Adrenal gland (tissue), 12 donors: ENCODE data around the gene ZNF396. TPM values are rescaled to one million over a fixed set of nuclear protein-coding genes. Genes with fewer than 3 reads are reported as not detected.

Experiments used
- DNase-seq, 7 donors: peaks; one replicate each; pipeline ENCODE4 v3.0.0-alpha.2; 2019 to 2020
- H3K27ac ChIP-seq, 5 donors: fragments of 200-600 bp; sonication (generic) in 4 of 5; 1 replicate in 3 of 5; 2 replicates in 2 of 5; pipeline versions ENCODE4 v1.5.1 to v1.8.0; 2016 to 2020; ENCODE audit warnings: mild to moderate bottlenecking in 1 of 5
- H3K27me3 ChIP-seq: fragments of 200-600 bp; 2 replicates; pipeline ENCODE4 v1.8.0; 2021
- H3K36me3 ChIP-seq, 2 donors: fragments of 200-600 bp; replicated peaks in 1 of 2; 1 replicate in 1 of 2; 2 replicates in 1 of 2; pipeline versions ENCODE4 v1.5.1 to v1.8.0; 2018 to 2022
- H3K4me1 ChIP-seq, 2 donors: fragments of 200-600 bp; replicated peaks in 1 of 2; 1 replicate in 1 of 2; 2 replicates in 1 of 2; pipeline versions ENCODE4 v1.5.1 to v1.8.0; 2018 to 2021
- H3K4me3 ChIP-seq, 4 donors: fragments of 200-600 bp; sonication (generic) in 3 of 4; one replicate each; pipeline ENCODE4 v1.5.1; 2016 to 2018
- H3K9me3 ChIP-seq, 3 donors: fragments of 200-600 bp; sonication (generic) in 1 of 3; replicated peaks in 1 of 3; 1 replicate in 2 of 3; 2 replicates in 1 of 3; pipeline versions ENCODE4 v1.5.1 to v1.8.0; 2016 to 2021
- POLR2A ChIP-seq, 2 donors: fragments of 450-650 bp; IDR thresholded peaks; one replicate each; pipeline ENCODE4 v1.6.1; 2017; ENCODE audit warnings: antibody characterized with exemption in 2 of 2, mild to moderate bottlenecking in 2 of 2, moderate library complexity in 1 of 2
- WGBS, 4 donors: extraction: QIAGEN DNeasy Blood & Tissue Kit in 2 of 4; methylation state at CpG; one replicate each; pipeline versions ENCODE4 v1.1.5 to v1.1.7; 2013 to 2017; 5-methylcytosine and 5-hydroxymethylcytosine counted together
- intact Hi-C, 2 donors: fragments of 100-400 bp; cut with DNase I; formaldehyde crosslinking; loops; one replicate each; pipeline versions ENCODE4 v1.14.1 to v1.15.0; 2022 to 2023
- polyA plus RNA-seq, 3 donors: library from polyadenylated mRNA; stranded (reverse); fragments of 200-250 nt in 2 of 3; fragments of 350-450 nt in 1 of 3; fragmentation: Illumina TruSeq in 1 of 3; extraction: RNeasy Lipid Tissue Mini Kit (QIAGEN cat#74804) in 1 of 3; gene quantifications; one replicate each; pipeline ENCODE4 v1.2.3, GENCODE V29; 2013 to 2014
- total RNA-seq, 9 donors: library from RNA; depleted of rRNA in 4 of 9; stranded (reverse); fragments of >200 nt in 4 of 9; fragments of 120-200 nt in 1 of 9; fragmentation: NEBNext Ultra II Directional in 1 of 9; extraction: Animal tissue kit (Norgen Biotek cat#: 25700) in 1 of 9; gene quantifications; one replicate each; pipeline versions ENCODE4 v1.1.0 to v1.2.4, GENCODE V29; 2013 to 2023
- TF ChIP-seq, protein P1 (sequence below), 6 experiments: fragments of 450-650 bp in 4 of 6; fragments of 200-600 bp in 2 of 6; sonication (generic) in 1 of 6; IDR thresholded peaks; 1 replicate in 5 of 6; 2 replicates in 1 of 6; pipeline versions ENCODE4 v1.5.1 to v1.8.0; 2016 to 2021; ENCODE audit warnings: antibody characterized with exemption in 6 of 6, mild to moderate bottlenecking in 2 of 6, moderate library complexity in 1 of 6
- donor health status: healthy with polysubstance abuse.
- donor health status: Bipolar disorder and iron deficiency.
- donor health status: DM: yes; HTN: yes; CAD: no.
- donor health status: DM: no; HTN: no; CAD: no.
- donor health status: DM: no; HTN: no; CAD: no.
- donor health status: DM: yes; HTN: yes; CAD: no.

Gene ZNF396
- total and polyA plus RNA-seq, 12 donors: 0.61 to 9.9 (median 3.7) TPM

DNA sequence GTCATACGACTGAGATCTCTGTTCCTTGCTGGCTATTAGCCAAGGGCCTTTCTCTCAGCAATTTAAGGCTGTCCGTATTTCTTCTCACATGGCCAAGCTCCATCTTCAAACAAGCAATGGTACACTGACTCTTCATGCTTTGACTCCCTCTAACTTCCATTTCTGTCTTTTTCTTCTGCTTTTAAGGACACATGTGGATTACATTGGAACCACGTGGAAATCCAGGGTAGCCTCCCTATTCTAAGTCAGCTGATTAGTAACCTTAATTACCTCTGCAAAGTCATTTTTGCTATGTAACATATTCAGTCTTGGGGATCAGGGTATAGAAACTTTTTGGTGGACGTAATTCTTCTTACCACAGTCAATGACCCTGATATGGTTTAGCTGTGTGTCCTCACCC, 41.5 kb upstream of the ZNF396 start:
- 72 to 86% (median 78%) methylated on average over 4 of the region's 4 CpGs for WGBS, 4 donors
- TF ChIP-seq, protein P1, sequence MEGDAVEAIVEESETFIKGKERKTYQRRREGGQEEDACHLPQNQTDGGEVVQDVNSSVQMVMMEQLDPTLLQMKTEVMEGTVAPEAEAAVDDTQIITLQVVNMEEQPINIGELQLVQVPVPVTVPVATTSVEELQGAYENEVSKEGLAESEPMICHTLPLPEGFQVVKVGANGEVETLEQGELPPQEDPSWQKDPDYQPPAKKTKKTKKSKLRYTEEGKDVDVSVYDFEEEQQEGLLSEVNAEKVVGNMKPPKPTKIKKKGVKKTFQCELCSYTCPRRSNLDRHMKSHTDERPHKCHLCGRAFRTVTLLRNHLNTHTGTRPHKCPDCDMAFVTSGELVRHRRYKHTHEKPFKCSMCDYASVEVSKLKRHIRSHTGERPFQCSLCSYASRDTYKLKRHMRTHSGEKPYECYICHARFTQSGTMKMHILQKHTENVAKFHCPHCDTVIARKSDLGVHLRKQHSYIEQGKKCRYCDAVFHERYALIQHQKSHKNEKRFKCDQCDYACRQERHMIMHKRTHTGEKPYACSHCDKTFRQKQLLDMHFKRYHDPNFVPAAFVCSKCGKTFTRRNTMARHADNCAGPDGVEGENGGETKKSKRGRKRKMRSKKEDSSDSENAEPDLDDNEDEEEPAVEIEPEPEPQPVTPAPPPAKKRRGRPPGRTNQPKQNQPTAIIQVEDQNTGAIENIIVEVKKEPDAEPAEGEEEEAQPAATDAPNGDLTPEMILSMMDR (IDR thresholded peaks at IDR 0.05): no peak
- no peak for TF ChIP-seq POLR2A (IDR thresholded peaks at IDR 0.05)
- intact Hi-C loops: loop anchor here in 1 of 2 donors (10.0 kb wide), 1 partner anchor 156 kb away; no protein-coding TSS in a partner anchor
- Histone ChIP-seq H3K36me3 (no peaks in the 10 kb centered on the region), H3K4me3 (no peak overlapping the region), H3K4me1 (peaks cover 0 to 10% of the 10 kb centered on the region in 2 donors), H3K27ac (no peak overlapping the region), H3K9me3 (no peaks in the 10 kb centered on the region), H3K27me3 (no peaks in the 10 kb centered on the region)
- DNase-seq: no peak

DNA sequence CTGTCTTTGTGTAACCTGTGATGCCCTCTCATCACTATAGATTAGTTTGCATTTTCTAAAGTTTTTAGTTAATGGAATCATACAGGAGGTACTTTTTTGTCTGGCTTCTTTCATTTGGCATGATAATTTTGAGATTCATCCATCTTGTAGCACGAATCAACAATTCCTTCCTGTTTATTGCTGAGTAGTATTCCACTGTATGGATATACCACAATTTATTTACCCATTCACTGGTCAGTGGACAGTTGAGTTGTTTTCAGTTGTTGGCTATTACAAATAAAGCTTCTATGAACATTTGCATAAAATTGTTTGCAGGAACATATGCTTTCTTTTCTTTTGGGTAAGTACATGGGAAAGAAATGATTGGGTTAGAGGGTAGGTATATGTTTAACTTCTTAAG, 40.1 kb upstream of the ZNF396 start:
- Histone ChIP-seq H3K4me1 (peaks cover 0 to 10% of the 10 kb centered on the region in 2 donors), H3K4me3 (no peak overlapping the region), H3K27me3 (no peaks in the 10 kb centered on the region), H3K27ac (no peak overlapping the region), H3K36me3 (no peaks in the 10 kb centered on the region), H3K9me3 (no peaks in the 10 kb centered on the region)
- TF ChIP-seq POLR2A (IDR thresholded peaks at IDR 0.05): no peak
- TF ChIP-seq, protein P1 (IDR thresholded peaks at IDR 0.05): no peak
- WGBS, 4 donors: 57 to 68% (median 63%) methylated on average over 1 of the region's 1 CpG
- intact Hi-C loops: loop anchor here in 1 of 2 donors (10.0 kb wide), 1 partner anchor 158 kb away; no protein-coding TSS in a partner anchor
- DNase-seq: no peak

DNA sequence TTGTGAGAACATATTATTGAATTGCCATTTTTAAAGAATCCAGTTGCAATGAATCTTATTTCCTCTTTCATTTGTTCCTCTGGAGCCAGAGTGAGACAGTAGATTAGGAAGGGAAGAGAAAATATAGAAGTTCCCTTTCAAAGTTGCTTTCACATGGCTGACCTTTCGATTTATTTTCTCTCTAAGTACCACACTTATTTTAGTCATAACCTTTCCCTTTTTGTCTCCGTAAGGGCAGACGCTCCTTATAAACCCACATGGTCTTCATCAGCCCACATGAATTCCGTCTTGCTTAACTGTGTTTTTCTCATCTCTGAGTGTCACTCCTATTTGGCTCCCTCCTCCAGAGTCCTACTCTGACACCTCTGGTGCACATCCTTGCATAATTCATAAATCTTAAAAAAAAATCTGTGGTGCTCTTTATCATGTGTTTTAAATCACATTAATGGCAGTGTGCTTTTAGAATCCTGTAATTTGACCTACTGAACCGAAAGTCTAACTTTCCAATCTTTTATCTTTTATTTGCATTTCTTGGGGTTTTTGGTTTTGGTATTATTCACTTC, 38.5 kb upstream of the ZNF396 start:
- DNase-seq: no peak
- no peaks in the 10 kb centered on the region for H3K36me3 ChIP-seq
- H3K4me3 ChIP-seq: no peak overlapping the region
- TF ChIP-seq POLR2A (IDR thresholded peaks at IDR 0.05): no peak
- TF ChIP-seq, protein P1 (IDR thresholded peaks at IDR 0.05): no peak
- 31 to 41% (median 38%) methylated on average over 5 of the region's 5 CpGs for WGBS, 4 donors
- no peaks in the 10 kb centered on the region for H3K27me3 ChIP-seq
- no peak overlapping the region for H3K27ac ChIP-seq
- H3K9me3 ChIP-seq: no peaks in the 10 kb centered on the region
- H3K4me1 ChIP-seq: peaks cover 0 to 10% of the 10 kb centered on the region in 2 donors
- intact Hi-C loops: loop anchor here in 1 of 2 donors (10.0 kb wide), 1 partner anchor 159 kb away; no protein-coding TSS in a partner anchor

DNA sequence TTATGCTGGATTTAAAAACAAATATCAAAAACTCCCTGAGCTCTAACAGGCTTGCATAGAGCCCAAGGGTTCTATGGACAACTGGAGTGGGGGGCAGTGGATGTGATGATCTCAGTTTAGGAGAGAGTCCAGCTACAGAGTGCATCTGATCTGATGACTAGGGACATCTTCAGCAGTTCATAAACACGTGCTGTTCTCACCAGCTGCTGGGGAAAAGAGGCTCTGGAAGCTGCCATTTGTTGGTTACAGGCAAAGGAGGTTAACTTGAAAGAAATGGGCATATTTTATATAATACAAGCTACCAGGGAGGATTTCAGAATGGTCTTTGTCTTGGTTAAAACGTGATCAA, 36.0 kb upstream of the ZNF396 start:
- no peaks in the 10 kb centered on the region for H3K36me3 ChIP-seq
- TF ChIP-seq POLR2A (IDR thresholded peaks at IDR 0.05): no peak
- TF ChIP-seq, protein P1 (IDR thresholded peaks at IDR 0.05): no peak
- no peak for DNase-seq
- H3K27ac ChIP-seq: no peak overlapping the region
- WGBS, 4 donors: 55 to 74% (median 66%) methylated on average over 2 of the region's 2 CpGs
- peaks cover 0 to 10% of the 10 kb centered on the region in 2 donors for H3K4me1 ChIP-seq
- no peak overlapping the region for H3K4me3 ChIP-seq
- no peaks in the 10 kb centered on the region for H3K27me3 ChIP-seq
- no peaks in the 10 kb centered on the region for H3K9me3 ChIP-seq
- intact Hi-C loops: loop anchor here in 1 of 2 donors (10.0 kb wide), 1 partner anchor 162 kb away; no protein-coding TSS in a partner anchor
